Activated T-cell treated with anti-CD3 and anti-CD28 coated beads for 48 hours (primary cell): ENCODE results near the gene IFRD2.
"Not testable (repeated sequence)": the region's sequence is repeated elsewhere in the genome, so short reads cannot be mapped to it uniquely, and the experiment has no call there.

Experiments used
- DNase-seq: peaks from one replicate; pipeline ENCODE4 v3.0.0-alpha.2; 2020; ENCODE audit warnings: low read depth

IFRD2 gene

DNA sequence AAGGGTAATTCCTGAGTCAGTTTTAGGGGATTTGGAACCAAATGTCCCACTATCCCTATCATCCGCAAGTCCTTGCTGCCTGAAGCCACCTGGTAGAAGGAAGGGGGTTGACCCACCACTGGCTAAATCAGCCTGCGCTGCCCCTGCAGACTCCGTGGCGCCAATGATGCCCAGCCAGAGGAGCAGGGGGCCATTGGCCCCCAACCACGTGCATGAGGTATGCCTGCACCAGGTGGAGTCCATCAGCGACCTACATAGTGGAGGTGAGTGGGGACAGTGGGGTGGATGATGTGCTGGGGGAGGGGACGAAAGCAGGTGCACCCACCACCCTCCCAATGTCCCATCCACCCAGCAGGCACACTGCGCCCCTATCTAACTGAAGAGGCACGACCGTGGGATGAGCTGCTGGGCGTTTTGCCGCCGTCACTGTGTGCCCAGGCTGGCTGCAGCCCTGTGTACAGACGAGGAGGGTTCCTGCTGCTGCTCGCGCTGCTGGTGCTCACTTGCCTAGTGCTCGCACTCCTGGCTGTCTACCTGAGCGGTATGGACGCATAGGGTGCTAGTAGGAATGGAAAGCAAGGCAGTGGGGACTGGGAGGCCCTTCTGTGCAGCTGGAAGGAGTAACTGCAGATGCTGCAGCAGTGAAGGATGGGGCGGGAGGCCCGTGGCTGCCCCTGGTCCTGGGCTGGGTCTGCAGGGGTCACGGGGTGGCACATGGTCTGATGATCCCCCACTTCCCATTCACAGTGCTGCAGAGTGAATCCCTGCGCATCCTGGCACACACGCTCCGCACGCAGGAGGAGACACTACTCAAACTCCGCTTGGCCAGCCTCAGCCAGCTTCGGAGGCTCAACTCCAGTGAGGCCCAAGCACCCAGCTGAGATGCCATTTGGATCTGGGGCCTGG lies 5.7 kb downstream of the IFRD2 start:
- DNase-seq = no peak

GRCh38 chr3:50284121-50284520 lies 8.1 kb downstream of the IFRD2 start:
- not testable (repeated sequence) for DNase-seq

GRCh38 chr3:50279255-50280016 lies 12.8 kb downstream of the IFRD2 start:
- DNase-seq = no peak

GRCh38 chr3:50278880-50279224 lies 13.4 kb downstream of the IFRD2 start, which contains the start of gene LSMEM2:
Gene LSMEM2 (plus strand): TSS chr3:50279087. CDS start chr3:50279114, 27 bp downstream.
- no peak for DNase-seq

DNA sequence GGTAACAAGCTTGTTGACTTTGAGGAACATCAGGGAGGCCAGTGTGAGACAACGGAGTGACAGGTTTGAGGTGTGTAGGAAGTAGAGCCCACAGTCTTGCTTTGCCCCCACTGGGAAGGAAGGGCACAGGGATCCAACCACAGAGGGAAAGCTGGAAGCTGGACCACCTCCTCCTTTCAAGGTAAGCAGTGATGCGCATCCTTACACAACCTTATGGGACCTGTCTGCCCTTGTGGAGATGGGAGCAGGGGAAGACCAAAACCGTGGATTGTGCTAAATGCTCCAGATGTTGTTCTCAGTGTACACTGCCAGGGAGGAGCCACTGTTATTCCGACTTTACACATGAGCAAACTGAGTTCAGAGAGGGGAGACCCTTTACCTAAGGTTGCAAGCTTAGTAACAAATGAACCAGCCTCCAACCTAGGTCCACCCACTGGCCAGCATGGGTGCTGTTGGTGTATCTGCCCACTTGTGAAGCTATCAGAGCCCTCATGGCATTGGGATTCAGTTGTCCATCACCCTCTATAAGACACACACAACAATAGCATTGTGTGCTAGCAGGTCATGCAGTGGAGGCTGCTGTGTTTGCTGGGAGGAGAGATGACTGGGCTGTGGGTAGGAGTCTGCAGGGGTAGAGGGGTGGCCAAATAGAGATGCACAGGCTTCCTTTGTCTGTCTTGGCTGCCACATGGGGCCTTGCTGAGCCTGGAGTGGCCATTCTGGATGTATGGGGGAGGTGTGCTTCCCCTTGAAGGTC lies 13.9 kb downstream of the IFRD2 start:
- no peak for DNase-seq

GRCh38 chr3:50276762-50277101 lies 15.5 kb downstream of the IFRD2 start:
- no peak for DNase-seq

DNA sequence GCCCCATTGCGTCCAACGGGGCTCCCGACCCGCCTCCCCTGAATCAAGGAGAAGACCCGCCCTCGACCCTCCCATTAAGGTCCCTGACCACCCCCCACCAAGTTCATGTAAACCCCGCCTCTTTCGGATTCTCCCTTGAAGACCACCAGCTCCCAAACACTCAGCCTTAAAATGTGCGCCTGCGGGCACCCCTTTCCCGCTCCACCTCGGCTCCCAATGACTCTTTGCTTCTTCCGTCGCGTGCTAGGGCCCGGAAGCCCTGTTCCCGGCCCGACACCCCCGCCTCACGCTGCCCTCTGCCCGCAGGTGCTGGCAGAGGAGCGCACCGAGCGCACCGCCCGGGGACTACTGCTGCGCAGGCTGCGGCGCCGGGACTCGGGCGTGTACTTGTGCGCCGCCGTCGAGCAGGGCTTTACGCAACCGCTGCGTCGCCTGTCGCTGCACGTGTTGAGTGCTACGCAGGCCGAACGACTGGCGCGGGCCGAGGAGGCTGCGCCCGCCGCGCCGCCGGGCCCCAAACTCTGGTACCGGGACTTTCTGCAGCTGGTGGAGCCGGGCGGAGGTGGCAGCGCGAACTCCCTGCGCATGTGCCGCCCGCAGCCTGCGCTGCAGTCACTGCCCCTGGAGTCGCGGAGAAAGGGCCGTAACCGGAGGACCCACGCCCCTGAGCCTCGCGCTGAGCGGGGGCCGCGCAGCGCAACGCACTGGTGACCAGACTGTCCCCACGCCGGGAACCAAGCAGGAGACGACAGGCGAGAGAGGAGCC lies 16.1 kb downstream of the IFRD2 start:
- peak; percentile 47 for DNase-seq

DNA sequence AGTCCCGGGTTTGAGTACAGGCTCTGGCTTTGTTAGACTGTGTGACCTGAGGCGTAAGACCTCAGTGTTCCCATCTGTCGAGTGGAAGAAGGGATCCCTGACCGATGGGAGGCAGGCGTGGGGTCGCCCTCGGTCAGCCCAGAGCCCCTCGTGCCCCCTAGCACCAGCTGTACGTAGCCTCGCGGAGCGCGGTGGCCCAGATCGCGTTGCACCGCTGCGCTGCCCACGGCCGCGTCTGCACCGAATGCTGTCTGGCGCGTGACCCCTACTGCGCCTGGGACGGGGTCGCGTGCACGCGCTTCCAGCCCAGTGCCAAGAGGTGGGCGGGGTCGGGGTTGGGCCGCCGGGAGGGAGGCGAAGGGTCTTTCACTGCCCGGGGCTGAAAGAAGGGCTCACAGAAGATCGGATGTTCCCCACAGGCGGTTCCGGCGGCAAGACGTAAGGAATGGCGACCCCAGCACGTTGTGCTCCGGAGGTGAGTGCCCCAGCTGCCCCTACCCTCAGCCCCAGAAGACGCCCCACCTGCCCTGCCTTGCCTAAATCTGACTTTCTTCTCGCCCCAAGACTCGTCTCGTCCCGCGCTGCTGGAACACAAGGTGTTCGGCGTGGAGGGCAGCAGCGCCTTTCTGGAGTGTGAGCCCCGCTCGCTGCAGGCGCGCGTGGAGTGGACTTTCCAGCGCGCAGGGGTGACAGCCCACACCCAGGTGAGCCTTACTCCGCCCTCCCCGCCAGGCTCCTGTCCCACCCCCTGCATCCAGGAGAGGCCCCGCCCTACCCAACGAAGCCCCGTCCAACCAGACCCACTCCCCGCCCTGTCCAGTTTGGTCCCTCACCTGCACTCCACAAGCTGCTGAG lies 16.9 kb downstream of the IFRD2 start:
- no peak for DNase-seq

- DNase-seq = peak; percentile 76
These were observed 17.7 kb downstream of the IFRD2 start for GRCh38 chr3:50274371-50275104.

GRCh38 chr3:50273689-50274065 lies 18.6 kb downstream of the IFRD2 start:
- DNase-seq = no peak

- peak; percentile 88 for DNase-seq
These were observed 19.1 kb downstream of the IFRD2 start for GRCh38 chr3:50272911-50273688.

- not testable (repeated sequence) for DNase-seq
These were observed 19.7 kb downstream of the IFRD2 start for GRCh38 chr3:50272538-50272910.

GRCh38 chr3:50271314-50271936 lies 20.8 kb downstream of the IFRD2 start:
- no peak for DNase-seq

DNA sequence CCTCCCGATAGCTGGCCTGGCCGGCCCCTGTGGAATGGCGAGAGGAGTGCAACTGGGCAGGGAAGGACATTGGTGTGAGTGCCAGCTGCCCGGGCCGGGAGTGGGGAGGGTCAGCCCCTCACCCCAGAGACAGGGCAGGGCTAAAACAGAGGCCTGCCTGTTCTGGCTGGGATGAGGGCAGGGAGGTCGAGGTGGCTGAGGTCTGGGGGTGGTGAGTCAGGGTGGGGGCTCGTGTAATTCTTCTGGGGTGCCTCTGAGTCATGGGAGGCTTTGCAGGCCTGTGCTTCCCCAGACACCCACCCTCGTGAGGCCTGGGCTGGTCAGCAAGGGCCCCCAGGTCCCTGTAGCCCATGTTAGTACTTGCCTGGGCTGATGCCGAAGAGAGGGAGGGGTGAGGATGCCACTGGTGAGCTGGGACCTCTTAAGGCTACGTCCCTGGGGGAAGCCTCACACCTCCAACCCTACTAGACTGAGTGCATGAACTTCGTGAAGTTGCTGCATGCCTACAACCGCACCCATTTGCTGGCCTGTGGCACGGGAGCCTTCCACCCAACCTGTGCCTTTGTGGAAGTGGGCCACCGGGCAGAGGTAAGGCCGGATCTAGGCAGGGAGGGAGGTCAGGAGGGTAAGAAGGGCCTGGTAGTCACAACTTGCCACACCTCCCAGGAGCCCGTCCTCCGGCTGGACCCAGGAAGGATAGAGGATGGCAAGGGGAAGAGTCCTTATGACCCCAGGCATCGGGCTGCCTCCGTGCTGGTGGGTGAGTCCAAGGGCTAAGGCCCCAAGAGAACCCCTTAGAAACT lies 21.6 kb downstream of the IFRD2 start:
- DNase-seq = no peak

DNA sequence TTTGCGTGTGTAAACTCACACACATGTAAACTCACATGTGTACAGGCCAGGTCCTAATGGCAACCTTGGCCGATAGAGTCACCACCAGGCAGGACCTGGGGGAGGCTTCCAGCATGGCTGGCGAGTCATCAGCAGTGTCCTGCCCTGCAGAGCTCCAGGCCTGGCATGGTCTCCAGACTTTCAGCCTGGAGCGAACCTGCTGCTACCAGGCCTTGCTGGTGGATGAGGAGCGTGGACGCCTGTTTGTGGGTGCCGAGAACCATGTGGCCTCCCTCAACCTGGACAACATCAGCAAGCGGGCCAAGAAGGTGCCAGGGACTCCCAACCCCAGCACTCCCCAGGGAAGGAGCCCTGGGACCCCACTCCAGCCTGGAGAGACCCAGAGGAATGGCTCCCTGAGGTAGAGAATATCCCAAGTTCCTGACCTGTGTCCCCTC lies 22.2 kb downstream of the IFRD2 start:
- no peak for DNase-seq

- DNase-seq = no peak
These were observed 22.8 kb downstream of the IFRD2 start for GRCh38 chr3:50269460-50269859.

- no peak for DNase-seq
These were observed 23.4 kb downstream of the IFRD2 start, which contains the start of gene SEMA3B for GRCh38 chr3:50268703-50269451. Gene SEMA3B (plus strand): TSS chr3:50269147. CDS start chr3:50269241, 94 bp downstream.
